GM19043 (cell line): ENCODE data around the gene OXA1L.
"Not testable (repeated sequence)": the region's sequence is repeated elsewhere in the genome, so short reads cannot be mapped to it uniquely, and the experiment has no call there.

Experiments
- ATAC-seq: cut with Tn5 transposase; IDR thresholded peaks from one replicate; pipeline ENCODE4 v1.9.1; 2021; ENCODE audit warnings: low read depth; ENCODE audit not compliant: unreplicated experiment

OXA1L gene

GRCh38 chr14:22797017-22797917 lies 30.8 kb downstream of the OXA1L start:
- ATAC-seq: no peak

- ATAC-seq: no peak
These were observed 32.0 kb downstream of the OXA1L start for GRCh38 chr14:22798528-22798927.

- no peak for ATAC-seq
These were observed 33.9 kb downstream of the OXA1L start for GRCh38 chr14:22800346-22800745.

DNA sequence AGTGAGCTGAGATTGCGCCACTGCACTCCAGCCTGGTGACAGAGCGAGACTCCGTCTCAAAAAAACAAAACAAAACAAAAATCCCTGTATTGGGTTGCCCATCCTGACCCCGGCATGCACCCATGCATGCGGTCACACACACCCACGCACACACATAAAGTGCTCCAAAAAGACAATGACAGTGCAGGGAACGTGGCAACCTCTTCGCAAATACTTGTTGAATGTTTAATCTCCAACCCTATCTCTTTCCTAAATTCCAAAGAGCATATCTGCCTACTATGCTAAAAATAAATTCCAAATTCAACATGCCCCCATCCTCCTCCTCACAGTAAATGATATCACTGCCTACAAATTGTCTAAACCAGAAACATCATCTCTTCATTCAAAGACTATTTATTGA lies 35.2 kb downstream of the OXA1L start:
- ATAC-seq: no peak

DNA sequence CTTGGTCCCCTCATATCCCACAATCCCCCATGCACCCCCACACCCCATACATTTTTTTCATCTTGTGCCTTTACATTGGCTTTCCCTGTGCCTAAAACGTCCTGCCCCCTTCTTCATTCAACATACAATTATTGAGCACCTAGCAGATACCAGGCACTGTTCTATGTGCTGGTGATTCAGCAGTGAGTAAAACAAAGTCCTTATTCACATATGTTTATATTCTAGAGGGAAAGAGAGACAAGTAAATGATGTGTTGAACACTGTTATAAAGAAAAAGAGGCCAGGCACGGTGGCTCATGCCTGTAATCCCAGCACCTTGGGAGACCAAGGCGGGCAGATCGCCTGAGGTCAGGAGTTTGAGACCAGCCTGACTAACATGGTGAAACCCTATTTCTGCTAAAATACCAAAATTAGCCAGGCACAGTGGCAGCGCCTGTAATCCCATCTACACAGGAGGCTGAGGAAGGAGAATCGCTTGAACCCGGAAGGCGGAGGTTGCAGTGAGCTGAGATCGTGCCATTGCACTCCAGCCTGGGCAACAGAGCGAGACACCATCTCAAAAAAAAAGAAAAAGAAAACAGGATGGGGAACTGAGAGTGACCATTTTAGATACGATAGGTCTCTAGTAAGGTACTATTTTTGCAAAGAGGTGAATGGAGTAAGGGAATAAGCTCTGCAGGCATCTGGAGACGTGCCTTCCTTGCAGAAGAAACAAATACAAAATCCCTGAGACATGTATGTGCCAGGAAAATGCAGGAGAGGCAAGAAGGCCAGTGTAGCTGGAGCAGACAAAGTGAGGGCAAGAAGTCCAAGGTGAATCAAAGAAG lies 36.6 kb downstream of the OXA1L start:
- ATAC-seq: peak; percentile 42

- ATAC-seq: peak; percentile 48
These were observed 37.1 kb downstream of the OXA1L start for GRCh38 chr14:22803687-22803974.

- not testable (repeated sequence) for ATAC-seq
These were observed 38.7 kb downstream of the OXA1L start for GRCh38 chr14:22805235-22805634.

DNA sequence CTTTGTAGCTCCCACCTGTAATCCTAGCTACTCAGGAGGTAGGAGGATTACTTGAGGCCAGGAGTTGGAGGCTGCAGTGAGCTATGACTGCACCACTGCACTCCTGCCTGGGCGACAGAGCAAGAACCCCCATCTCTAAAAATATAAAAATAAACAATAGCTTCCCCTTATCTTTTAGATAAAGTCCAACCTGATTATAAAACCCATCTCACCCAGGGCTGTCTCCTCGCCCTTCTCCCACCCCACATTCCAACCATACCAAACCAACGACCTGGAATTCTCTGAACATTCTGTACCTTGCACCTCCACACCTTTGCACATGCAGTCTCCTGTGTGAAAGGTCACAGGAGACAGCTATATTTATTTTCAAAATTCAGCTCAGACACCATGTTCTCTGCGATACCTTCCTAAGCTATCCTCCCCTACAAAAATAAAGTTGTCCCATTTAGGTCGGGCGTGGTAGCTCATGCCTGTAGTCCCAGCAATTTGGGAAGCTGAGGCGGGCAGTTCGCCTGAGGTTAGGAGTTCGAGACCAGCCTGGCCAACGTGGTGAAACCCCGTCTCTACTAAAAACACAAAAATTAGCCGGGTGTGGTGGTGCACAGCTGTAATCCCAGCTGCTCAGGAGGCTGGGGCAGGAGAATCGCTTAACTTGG lies 41.1 kb downstream of the OXA1L start:
- ATAC-seq: no peak

- ATAC-seq: no peak
These were observed 42.1 kb downstream of the OXA1L start for GRCh38 chr14:22808388-22809209.

GRCh38 chr14:22811722-22812121 lies 45.2 kb downstream of the OXA1L start:
- no peak for ATAC-seq

GRCh38 chr14:22812744-22813143 lies 46.3 kb downstream of the OXA1L start:
- no peak for ATAC-seq

DNA sequence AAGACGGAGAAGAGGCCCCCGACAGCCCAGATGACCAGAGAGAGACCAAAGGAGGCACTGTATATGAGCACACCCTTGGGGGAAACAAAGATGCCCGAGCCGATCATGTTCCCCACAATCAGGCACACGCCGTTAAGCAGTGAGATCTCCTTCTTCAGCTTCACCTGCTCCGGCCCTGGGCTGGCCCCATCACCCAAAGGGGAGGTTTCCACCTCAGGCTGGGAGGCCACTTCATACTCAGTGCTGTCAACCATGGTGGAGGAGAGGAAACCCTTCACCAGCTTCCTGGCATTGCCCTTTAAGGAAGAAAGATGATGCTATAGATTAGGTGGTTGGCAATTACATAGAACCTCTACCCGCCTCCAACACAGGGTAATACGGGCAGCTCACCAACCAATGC lies 46.7 kb downstream of the OXA1L start:
- no peak for ATAC-seq

GRCh38 chr14:22814373-22814772 lies 47.9 kb downstream of the OXA1L start:
- no peak for ATAC-seq

DNA sequence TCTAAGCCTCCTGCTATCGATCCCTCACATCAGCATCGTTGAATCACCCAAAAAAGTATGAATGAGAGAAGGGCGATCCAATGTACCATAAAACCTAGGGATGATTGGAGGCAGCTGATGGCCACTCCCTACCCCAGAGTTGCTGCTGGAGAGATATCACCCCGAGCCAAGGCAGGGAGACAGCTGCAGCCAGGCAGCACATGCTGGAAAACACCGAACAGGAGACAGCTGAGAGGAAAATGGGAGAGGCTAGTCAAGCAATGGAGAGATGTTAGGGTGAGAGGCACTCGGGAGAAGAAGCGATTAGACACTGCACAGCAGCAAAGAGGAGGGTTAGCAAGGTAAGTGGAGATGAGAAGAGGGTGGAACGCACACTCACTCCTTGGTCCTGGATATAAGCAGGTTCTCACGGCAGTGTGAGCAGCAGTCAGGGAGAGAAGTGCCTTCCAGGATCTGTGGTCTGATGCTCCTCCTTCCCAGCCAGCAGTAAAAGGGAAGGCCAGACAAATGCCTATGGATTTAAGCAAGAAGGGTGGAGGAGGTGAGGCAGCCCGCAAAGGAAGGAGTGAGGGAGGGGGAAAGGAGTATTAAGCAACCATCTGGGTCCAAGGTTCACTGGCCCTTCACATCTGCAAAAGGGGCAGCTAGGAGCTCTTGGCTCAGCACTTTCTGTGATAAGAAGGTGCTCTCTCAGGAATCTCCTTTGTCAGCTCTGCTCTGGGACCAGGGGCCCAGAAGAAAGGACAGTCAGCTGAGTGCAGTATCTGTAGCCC lies 48.6 kb downstream of the OXA1L start, which contains the start of gene SLC7A7:
SLC7A7 (minus strand) TSS at position 495 of the 773 bp plus-strand sequence. CDS start 2,037 bp downstream, outside the sequence.
- ATAC-seq: no peak

DNA sequence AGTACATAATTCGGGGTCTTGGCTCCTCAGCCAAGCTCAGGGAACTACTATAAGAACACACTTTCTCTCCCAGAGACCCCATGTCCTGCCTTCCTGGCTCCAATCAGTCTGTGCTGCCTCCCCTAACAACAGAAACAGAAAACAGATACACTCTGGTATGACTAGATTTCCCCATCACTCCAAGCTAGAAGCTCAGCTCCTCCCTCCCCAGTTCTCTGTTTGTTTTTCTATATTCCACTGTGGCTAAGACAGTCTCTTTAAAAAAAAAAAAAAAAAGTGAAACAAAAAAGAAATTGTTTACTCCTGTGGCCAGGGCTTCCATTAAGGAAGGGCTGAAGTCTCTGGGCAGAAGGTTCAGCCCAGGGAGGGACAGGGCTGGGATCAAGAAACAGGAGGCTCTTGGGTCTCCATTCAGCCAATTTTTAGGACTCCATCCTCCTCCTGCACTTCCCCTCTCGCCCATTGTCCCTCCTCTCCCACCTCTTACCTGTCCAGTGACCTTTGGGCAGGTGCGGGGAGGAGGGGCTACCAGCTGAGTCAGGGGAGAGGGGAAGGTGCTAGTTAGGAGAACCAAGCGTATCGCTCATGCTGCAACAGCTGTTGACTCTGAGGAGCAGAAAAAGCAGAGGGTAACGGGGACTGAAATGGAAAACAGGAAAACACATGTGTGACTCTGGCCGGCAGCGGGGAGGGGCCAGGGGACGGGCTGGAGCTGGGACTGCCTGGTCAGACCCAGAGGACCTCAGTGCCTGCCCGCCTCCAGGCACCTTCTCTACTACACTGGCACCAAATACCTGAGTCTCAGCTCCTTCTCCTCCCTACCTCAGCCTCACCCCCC lies 52.9 kb downstream of the OXA1L start:
- ATAC-seq: no peak

DNA sequence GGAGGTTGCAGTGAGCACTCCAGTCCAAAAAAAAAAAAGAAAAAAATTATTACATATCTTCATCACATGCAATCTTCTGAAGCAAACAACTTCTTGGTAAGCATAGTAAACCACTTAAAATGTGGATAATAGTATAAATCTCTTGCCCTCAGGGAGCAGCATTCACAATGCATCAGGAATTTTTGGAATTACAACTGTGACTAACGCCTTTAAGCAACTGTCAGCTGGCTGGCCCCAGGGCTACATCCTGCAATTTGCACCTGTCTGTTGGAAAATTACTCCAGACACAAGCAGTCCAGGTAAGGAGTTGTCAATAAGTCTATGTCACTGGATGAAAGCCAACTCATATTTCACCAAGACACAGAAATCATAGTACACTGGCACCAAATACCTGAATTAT lies 54.2 kb downstream of the OXA1L start:
- ATAC-seq: no peak

DNA sequence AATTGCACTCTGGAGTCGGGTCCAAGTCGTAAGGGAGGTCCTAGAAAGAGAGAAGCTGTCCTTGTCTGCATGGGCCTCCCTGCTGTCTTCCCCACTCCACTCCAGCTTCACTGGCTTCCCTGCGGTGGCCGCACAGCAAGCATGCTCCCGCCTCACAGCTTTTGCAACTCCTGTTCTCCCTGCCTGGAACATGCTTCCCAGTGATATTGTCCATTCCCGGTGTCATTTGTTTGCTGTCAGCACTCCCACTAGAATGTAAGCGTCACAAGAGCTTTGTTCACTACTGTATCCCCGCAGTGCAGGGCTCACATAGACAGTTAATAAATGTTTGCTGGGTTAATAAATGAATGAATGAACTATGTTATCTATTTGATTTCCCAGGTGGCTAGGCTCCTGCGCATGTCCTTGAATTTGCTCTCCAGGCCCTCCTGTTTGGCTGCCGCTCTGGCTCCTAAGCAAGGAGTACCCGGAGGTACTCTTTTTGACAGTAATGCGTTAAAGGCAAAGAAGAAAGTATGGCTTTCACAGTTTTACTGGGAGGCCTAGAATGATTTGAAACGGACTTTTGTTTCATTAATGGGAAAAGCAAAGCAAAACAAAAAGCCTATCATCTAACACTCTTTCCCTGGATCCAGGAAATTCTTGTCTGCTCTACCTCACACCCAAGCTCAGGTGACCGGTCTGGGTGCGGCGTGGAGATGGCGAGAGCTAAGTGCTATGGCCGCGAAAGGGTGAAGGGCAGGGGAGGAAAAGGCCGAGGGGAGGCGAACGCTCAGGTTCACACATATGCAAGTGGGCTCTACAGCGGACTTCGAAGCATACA lies 54.9 kb downstream of the OXA1L start:
- ATAC-seq: no peak

DNA sequence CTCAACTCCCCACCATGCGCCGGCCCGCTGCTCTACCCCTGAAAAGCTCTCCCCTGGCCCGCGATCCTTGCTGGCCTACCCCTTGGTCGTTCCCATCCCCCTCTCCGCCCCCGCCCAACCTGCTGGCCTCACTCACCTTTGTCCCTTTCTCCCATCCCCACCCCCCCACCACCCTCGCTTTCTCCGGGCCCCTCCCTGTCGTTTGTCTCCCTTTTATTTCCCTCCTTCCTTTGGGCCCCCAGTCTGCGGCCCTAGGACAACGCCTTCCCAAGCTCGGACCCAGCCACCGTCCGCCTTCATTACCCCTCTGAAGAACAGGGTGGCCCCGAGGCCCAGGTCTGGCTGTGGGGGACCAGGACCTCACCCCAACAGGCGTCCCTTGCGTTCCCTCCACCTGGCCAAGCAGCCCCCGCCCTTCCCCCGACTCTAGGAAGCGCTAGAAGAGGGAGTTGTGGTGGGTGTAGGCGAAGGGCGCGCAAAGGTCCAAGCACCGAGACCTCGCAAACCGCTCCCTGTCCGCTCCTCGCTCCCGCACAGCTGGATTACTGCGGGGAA lies 55.6 kb downstream of the OXA1L start:
- no peak for ATAC-seq
